HepG2 (cell line): Measurements from ENCODE around the gene CCSER1.

ENCODE experiments used
- FOXA1 ChIP-seq, 2 experiments: fragments of 450-650 bp in 1 of 2; sonication (generic) in 1 of 2; formaldehyde crosslinking in 1 of 2; IDR thresholded peaks; 2 replicates each; pipeline versions ENCODE4 v1.4.0 to v1.6.1; 2016 to 2020; ENCODE audit warnings: missing genetic modification reagents in 1 of 2
- NFIC ChIP-seq: IDR thresholded peaks from 2 replicates; pipeline ENCODE4 v1.6.1; 2012; ENCODE audit warnings: mild to moderate bottlenecking, low read length, inconsistent platforms
- RFX5 ChIP-seq: IDR thresholded peaks from 2 replicates; pipeline ENCODE4 v1.6.1; 2011; ENCODE audit warnings: low read depth, low read length, improper control_type of control experiment
- SP1 ChIP-seq, 2 experiments: fragments of 450-650 bp in 1 of 2; sonication (generic) in 1 of 2; formaldehyde crosslinking in 1 of 2; IDR thresholded peaks; 2 replicates each; pipeline versions ENCODE4 v1.4.0 to v1.6.1; 2016 to 2020; ENCODE audit warnings: missing genetic modification reagents in 1 of 2
- ZBTB1 ChIP-seq: sonication (generic); formaldehyde crosslinking; IDR thresholded peaks from 2 replicates; pipeline ENCODE4 v1.4.0; 2020; ENCODE audit warnings: missing genetic modification reagents, borderline replicate concordance
- ZNF234 ChIP-seq: sonication (generic); formaldehyde crosslinking; conservative IDR thresholded peaks from 2 replicates; pipeline ENCODE4 v1.5.1; 2020; ENCODE audit warnings: mild to moderate bottlenecking, missing genetic modification reagents
- TF ChIP-seq, protein P1 (sequence below): sonication (generic); formaldehyde crosslinking; IDR thresholded peaks from 2 replicates; pipeline ENCODE4 v1.8.1; 2023; ENCODE audit warnings: missing genetic modification reagents, mild to moderate bottlenecking, borderline replicate concordance
- TF ChIP-seq, protein P2 (sequence below): IDR thresholded peaks from 2 replicates; pipeline ENCODE4 v1.6.1; 2018; ENCODE audit warnings: missing genetic modification reagents
- TF ChIP-seq, protein P3 (sequence below): sonication (generic); formaldehyde crosslinking; IDR thresholded peaks from 2 replicates; pipeline ENCODE4 v1.5.0; 2020; ENCODE audit warnings: mild to moderate bottlenecking, missing genetic modification reagents, moderate library complexity
- TF ChIP-seq, protein P4 (sequence below): sonication (generic); formaldehyde crosslinking; IDR thresholded peaks from 2 replicates; pipeline ENCODE4 v1.9.0; 2021; ENCODE audit warnings: missing genetic modification reagents, borderline replicate concordance

DNA sequence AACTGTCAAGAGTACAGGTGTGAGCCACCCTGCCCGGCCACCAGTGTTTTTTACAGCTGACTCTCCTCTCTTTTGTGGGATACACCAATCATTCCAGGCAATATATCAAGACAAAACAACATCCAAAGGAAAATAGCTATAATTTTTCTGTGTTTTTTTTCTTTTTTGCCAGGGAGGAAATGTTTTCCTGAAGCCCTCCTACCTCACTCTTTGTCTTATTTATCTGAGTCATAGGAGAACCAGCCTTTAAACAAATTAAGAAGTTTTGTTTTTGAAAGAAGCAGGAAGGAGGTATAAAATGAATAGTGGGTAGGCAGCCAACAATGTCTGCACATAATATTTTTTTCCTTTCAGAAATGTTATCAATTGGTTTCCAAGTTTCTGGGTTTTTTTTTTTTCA is 493.9 kb downstream of the CCSER1 start:
- TF ChIP-seq ZNF234: no peak
- TF ChIP-seq, protein P1, sequence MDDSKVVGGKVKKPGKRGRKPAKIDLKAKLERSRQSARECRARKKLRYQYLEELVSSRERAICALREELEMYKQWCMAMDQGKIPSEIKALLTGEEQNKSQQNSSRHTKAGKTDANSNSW: no peak
- TF ChIP-seq, protein P2, sequence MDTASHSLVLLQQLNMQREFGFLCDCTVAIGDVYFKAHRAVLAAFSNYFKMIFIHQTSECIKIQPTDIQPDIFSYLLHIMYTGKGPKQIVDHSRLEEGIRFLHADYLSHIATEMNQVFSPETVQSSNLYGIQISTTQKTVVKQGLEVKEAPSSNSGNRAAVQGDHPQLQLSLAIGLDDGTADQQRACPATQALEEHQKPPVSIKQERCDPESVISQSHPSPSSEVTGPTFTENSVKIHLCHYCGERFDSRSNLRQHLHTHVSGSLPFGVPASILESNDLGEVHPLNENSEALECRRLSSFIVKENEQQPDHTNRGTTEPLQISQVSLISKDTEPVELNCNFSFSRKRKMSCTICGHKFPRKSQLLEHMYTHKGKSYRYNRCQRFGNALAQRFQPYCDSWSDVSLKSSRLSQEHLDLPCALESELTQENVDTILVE (CRISPR knock-in tag): no peak
- TF ChIP-seq RFX5: no peak
- TF ChIP-seq ZBTB1: no peak
- TF ChIP-seq NFIC: no peak
- TF ChIP-seq, protein P3, sequence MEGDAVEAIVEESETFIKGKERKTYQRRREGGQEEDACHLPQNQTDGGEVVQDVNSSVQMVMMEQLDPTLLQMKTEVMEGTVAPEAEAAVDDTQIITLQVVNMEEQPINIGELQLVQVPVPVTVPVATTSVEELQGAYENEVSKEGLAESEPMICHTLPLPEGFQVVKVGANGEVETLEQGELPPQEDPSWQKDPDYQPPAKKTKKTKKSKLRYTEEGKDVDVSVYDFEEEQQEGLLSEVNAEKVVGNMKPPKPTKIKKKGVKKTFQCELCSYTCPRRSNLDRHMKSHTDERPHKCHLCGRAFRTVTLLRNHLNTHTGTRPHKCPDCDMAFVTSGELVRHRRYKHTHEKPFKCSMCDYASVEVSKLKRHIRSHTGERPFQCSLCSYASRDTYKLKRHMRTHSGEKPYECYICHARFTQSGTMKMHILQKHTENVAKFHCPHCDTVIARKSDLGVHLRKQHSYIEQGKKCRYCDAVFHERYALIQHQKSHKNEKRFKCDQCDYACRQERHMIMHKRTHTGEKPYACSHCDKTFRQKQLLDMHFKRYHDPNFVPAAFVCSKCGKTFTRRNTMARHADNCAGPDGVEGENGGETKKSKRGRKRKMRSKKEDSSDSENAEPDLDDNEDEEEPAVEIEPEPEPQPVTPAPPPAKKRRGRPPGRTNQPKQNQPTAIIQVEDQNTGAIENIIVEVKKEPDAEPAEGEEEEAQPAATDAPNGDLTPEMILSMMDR: no peak
- TF ChIP-seq FOXA1 (IDR thresholded peaks at IDR 0.05): no peak
- no peak for TF ChIP-seq FOXA1 (CRISPR knock-in tag; IDR thresholded peaks at IDR 0.05)
- no peak for TF ChIP-seq SP1 (IDR thresholded peaks at IDR 0.05)
- no peak for TF ChIP-seq SP1 (CRISPR knock-in tag; IDR thresholded peaks at IDR 0.05)
- TF ChIP-seq, protein P4, sequence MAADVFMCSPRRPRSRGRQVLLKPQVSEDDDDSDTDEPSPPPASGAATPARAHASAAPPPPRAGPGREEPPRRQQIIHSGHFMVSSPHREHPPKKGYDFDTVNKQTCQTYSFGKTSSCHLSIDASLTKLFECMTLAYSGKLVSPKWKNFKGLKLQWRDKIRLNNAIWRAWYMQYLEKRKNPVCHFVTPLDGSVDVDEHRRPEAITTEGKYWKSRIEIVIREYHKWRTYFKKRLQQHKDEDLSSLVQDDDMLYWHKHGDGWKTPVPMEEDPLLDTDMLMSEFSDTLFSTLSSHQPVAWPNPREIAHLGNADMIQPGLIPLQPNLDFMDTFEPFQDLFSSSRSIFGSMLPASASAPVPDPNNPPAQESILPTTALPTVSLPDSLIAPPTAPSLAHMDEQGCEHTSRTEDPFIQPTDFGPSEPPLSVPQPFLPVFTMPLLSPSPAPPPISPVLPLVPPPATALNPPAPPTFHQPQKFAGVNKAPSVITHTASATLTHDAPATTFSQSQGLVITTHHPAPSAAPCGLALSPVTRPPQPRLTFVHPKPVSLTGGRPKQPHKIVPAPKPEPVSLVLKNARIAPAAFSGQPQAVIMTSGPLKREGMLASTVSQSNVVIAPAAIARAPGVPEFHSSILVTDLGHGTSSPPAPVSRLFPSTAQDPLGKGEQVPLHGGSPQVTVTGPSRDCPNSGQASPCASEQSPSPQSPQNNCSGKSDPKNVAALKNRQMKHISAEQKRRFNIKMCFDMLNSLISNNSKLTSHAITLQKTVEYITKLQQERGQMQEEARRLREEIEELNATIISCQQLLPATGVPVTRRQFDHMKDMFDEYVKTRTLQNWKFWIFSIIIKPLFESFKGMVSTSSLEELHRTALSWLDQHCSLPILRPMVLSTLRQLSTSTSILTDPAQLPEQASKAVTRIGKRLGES (CRISPR knock-in tag): no peak
